HFFc6 (cell line): ENCODE data around the gene CCDC57. TPM values are rescaled to one million over a fixed set of nuclear protein-coding genes. Genes with fewer than 3 reads are reported as not detected.

Experiments
- DNase-seq: peaks from one replicate; pipeline ENCODE4 v3.0.0-alpha.2; 2018
- H3K27ac Mint-ChIP-seq: 2 replicates; pipeline ENCODE4 v1.8.0; 2020; ENCODE audit warnings: mild to moderate bottlenecking, mixed read lengths
- H3K27me3 Mint-ChIP-seq: 2 replicates; pipeline ENCODE4 v1.8.0; 2021; ENCODE audit warnings: mild to moderate bottlenecking, moderate library complexity, mixed read lengths; ENCODE audit not compliant: insufficient read depth
- H3K36me3 Mint-ChIP-seq: 2 replicates; pipeline ENCODE4 v1.8.0; 2021; ENCODE audit warnings: low read depth, mixed read lengths
- H3K4me1 Mint-ChIP-seq: 2 replicates; pipeline ENCODE4 v1.8.0; 2020; ENCODE audit warnings: low read depth, mixed read lengths
- H3K4me3 Mint-ChIP-seq: 2 replicates; pipeline ENCODE4 v1.8.0; 2020; ENCODE audit warnings: mild to moderate bottlenecking, moderate library complexity, mixed read lengths
- H3K9me3 Mint-ChIP-seq: 2 replicates; pipeline ENCODE4 v1.8.0; 2020; ENCODE audit warnings: mild to moderate bottlenecking, mixed read lengths
- total RNA-seq, 6 experiments: library from RNA; stranded (reverse); fragmentation: NEBNext Ultra II Directional; extraction: Animal tissue kit (Norgen Biotek cat#: 25700); gene quantifications; 2 replicates in 1 of 6; 3 replicates in 5 of 6; pipeline ENCODE4 v1.2.3, GENCODE V29; 2021
- TF ChIP-seq, protein P1 (sequence below): fragments of 200-600 bp; sonication (generic); IDR thresholded peaks from 2 replicates; pipeline ENCODE4 v1.5.0; 2021; ENCODE audit warnings: antibody characterized with exemption, mild to moderate bottlenecking

The CCDC57 gene
- total RNA-seq, 6 experiments from 2014 or later, result 12.8 to 15.6 (median 13.6) TPM

DNA sequence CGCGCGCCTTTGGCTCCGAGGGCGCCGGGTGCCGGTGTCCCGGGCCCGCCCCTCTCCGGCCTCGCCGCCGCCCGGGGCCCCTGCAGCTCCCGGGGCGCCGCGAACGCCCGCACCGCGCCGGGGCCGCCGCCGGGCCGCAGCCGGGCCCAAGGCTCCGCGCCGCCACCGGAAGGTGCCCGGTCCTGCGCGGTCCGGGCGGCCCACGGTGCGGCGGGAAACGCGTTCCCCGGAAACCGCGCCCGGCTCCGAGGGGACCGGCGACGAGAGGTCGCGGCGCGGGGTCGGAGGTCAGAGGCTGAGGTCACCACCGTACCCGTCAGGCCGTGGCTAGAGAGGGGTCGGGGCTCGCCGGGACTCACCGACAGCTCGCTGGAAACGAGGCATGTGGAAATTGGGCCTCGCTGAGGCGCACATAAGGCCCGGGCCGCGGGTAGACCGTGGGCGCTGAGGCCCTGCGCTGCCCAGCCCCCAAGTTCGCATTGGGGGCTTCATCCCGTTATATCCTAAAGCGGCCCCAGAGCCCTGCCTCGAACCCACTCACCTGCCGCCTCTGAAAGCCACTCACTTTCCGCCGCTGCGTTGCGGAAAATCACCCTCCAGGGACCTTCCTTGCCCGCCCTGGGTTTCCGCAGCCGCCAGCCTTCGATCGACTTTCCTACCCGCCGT lies 146.9 kb downstream of the CCDC57 start, which contains the start of gene DUS1L:
TSS of gene DUS1L (minus strand) at position 167 of the 666 bp plus-strand sequence. CDS start 745 bp downstream, outside the sequence.
- TF ChIP-seq, protein P1, sequence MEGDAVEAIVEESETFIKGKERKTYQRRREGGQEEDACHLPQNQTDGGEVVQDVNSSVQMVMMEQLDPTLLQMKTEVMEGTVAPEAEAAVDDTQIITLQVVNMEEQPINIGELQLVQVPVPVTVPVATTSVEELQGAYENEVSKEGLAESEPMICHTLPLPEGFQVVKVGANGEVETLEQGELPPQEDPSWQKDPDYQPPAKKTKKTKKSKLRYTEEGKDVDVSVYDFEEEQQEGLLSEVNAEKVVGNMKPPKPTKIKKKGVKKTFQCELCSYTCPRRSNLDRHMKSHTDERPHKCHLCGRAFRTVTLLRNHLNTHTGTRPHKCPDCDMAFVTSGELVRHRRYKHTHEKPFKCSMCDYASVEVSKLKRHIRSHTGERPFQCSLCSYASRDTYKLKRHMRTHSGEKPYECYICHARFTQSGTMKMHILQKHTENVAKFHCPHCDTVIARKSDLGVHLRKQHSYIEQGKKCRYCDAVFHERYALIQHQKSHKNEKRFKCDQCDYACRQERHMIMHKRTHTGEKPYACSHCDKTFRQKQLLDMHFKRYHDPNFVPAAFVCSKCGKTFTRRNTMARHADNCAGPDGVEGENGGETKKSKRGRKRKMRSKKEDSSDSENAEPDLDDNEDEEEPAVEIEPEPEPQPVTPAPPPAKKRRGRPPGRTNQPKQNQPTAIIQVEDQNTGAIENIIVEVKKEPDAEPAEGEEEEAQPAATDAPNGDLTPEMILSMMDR, result no peak
- Mint-ChIP-seq H3K9me3 (no peaks in the 10 kb centered on the region), H3K4me1 (no peaks in the 10 kb centered on the region), H3K27ac (peak within 1 kb of the TSS; percentile 56), H3K27me3 (peaks cover 4% of the 10 kb centered on the region; the same call in 1 of the 2 replicates), H3K4me3 (peak within 1 kb of the TSS; percentile 76), H3K36me3 (no peaks in the 10 kb centered on the region)
- no peak for DNase-seq

GRCh38 chr17:82065193-82065637 lies 147.4 kb downstream of the CCDC57 start:
- Mint-ChIP-seq H3K4me1 (no peaks in the 10 kb centered on the region), H3K27ac (no peak overlapping the region), H3K36me3 (peaks cover 1% of the 10 kb centered on the region; the same call in 1 of the 2 replicates), H3K27me3 (peaks cover 5% of the 10 kb centered on the region; the same call in 1 of the 2 replicates), H3K4me3 (peak overlapping the region; percentile 76), H3K9me3 (no peaks in the 10 kb centered on the region)
- TF ChIP-seq, protein P1, result no peak
- DNase-seq, result no peak

DNA sequence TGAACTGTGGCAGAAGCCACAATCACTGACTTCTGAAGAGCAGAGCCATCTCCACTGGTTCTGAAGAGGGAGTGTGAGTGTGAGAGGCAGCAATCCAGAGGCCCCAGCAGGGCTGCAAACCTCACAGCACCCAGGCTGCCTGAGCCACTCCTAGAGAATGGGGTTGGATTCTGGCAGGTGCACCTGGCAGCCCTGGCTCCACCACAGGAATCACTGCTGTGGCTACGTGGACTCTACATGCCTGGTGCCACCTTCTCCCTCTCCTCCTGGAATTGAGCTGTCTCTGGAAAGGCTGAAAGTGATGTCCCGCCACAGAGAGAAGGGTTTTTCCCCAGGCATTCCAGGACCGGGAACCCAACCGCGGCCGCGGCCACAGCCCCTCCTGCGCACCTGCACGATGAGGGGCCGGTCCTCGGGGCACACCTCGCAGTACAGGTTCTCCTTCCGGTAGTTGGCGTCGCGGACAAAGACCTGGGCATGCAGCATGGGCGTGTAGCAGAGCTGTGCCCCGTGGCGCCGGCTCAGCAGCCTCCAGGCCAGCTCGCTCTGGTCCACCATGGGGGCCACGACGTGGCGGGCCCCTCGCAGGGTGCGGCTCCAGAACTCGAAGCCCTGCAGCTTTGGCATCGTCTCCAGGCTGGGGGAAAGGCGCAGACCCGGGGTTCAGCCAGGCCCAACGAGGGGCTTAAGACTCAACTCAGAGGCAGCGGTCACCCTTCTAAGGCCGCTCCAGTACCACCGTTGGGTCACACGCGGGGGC lies 148.0 kb downstream of the CCDC57 start:
- Mint-ChIP-seq H3K27ac (0 out of 2 replicates have a peak overlapping the region, but pooled peaks have one; percentile 7), H3K4me1 (no peaks in the 10 kb centered on the region), H3K27me3 (peaks cover 8% of the 10 kb centered on the region; the same call in 1 of the 2 replicates), H3K9me3 (no peaks in the 10 kb centered on the region), H3K36me3 (peaks cover 4% of the 10 kb centered on the region; the same call in 1 of the 2 replicates), H3K4me3 (peak overlapping the region; percentile 76)
- DNase-seq, result no peak
- TF ChIP-seq, protein P1, result no peak

- no peaks in the 10 kb centered on the region for H3K9me3 Mint-ChIP-seq
- peaks cover 4% of the 10 kb centered on the region; the same call in 1 of the 2 replicates for H3K36me3 Mint-ChIP-seq
- no peak overlapping the region for H3K27ac Mint-ChIP-seq
- no peaks in the 10 kb centered on the region for H3K4me1 Mint-ChIP-seq
- TF ChIP-seq, protein P1, result no peak
- H3K4me3 Mint-ChIP-seq, result peak overlapping the region; percentile 76
- peaks cover 8% of the 10 kb centered on the region; the same call in 1 of the 2 replicates for H3K27me3 Mint-ChIP-seq
- DNase-seq, result no peak
These were observed 148.9 kb downstream of the CCDC57 start for GRCh38 chr17:82063424-82064415.

- peaks cover 4% of the 10 kb centered on the region; the same call in 1 of the 2 replicates for H3K36me3 Mint-ChIP-seq
- H3K9me3 Mint-ChIP-seq, result no peaks in the 10 kb centered on the region
- TF ChIP-seq, protein P1, result no peak
- H3K27me3 Mint-ChIP-seq, result peaks cover 8% of the 10 kb centered on the region; the same call in 1 of the 2 replicates
- H3K4me1 Mint-ChIP-seq, result no peaks in the 10 kb centered on the region
- no peak overlapping the region for H3K4me3 Mint-ChIP-seq
- no peak overlapping the region for H3K27ac Mint-ChIP-seq
- no peak for DNase-seq
These were observed 149.7 kb downstream of the CCDC57 start for GRCh38 chr17:82062984-82063368.
